Stimulated activated CD4-positive, alpha-beta T cell treated with anti-CD3 and anti-CD28 coated beads, Interleukin-4, amount 100 ng/mL, for 24 hours (primary cell): ENCODE results near the gene SAA4.
"Not testable (repeated sequence)": the region's sequence is repeated elsewhere in the genome, so short reads cannot be mapped to it uniquely, and the experiment has no call there.

Experiments used
- DNase-seq: peaks from one replicate; pipeline ENCODE4 v3.0.0-alpha.2; 2020

The SAA4 gene, protein sequence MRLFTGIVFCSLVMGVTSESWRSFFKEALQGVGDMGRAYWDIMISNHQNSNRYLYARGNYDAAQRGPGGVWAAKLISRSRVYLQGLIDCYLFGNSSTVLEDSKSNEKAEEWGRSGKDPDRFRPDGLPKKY

DNA sequence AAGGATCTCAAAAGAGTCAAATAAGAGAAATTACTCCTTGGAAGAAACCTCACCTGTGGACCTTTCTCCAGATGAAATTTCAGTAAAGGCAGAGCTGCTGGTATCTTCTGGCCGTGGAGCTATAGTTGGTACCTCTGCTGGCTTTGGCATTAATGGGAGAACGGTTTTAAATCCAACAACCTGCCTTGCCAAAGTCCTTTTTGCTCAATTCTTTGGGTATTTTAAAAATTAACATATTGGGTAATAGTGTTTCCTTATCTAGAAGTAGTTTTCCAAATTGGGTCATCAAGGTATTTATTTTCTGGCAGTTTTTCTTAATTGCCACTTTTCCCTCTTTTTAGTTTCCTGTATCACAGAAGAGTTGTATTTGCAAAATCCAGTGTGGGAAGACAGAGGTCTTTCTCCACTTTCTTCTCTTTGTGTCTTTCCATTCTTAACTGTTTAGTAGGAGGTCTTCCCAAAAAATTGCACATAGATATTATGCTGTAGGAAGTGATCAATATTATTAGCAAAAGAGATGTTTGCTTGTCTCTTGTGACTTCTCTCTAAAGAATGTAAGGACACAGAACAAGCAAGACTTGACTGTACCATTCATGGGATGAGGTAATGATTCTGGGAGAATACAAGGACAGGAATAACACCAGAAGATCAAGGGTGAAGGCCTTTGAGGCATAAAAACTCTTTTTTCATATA lies at the start of gene SAA4:
Gene SAA4, minus strand, starts transcription at position 139 of the 693 bp plus-strand sequence. CDS start 876 bp downstream, outside the sequence.
- no peak for DNase-seq

DNA sequence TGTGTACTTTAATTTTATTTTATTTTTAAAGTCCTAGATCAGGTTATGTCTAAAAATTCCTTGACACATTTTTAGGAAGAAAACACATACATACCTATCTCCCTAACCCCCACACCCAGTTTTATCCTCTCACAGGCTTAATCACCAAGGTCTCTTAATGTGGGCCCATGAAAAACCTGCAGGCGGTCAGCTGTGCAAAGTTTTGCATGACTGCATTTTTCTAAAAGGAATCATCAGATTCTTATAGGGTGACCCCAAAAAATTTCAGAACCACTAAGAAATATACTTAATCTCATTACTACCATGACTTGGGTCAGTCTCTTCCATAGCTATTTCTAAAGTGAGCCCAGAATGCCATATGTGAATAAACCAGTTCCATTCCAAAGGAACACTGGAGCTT lies 49.2 kb upstream of the SAA4 start:
- DNase-seq, result no peak

DNA sequence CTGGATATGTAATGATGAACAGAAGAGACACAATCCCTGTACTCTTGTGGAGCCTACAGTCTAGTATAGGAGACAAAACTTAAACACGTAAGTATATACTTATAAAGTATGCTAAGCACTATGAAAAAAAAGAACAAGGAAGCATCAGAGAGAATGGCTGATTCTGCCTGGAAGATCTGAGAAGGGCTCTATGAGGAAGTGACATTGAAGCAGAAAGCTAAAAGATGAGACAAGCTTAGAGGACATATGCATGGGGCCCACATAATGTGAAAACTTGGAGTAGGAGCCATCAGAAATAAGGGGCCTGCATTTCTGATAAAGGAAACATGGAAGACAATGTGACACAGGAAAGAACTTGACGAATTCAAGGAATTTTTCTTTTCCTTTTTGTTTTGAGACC lies 46.0 kb upstream of the SAA4 start:
- DNase-seq, result no peak

DNA sequence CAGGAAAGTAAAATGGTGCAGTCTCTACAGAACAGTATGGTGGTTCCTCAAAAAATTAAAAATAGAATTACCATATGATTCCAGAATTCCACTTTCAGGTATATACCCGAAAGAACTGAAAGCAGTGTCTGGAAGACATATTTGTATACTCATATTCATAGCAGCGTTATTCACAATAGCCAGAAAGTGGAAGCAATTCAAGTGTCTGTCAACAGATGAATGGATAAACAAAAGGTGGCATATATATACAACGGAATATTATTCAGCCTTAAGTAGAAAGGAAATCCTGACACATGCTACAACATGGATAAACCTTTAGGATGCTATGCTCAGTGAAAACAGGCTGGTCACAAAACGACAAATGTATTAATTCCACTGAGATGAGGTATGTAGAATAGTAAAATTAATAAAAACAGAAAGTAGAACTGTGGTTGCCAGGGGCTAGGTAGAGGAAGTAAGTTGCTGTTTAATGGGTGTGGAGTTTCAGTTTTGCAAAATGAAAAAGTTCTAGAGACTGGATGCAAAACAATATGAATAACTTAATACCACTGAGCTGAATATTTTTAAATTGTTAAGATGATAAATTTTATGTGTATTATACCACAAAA lies 43.9 kb upstream of the SAA4 start:
- no peak for DNase-seq

DNA sequence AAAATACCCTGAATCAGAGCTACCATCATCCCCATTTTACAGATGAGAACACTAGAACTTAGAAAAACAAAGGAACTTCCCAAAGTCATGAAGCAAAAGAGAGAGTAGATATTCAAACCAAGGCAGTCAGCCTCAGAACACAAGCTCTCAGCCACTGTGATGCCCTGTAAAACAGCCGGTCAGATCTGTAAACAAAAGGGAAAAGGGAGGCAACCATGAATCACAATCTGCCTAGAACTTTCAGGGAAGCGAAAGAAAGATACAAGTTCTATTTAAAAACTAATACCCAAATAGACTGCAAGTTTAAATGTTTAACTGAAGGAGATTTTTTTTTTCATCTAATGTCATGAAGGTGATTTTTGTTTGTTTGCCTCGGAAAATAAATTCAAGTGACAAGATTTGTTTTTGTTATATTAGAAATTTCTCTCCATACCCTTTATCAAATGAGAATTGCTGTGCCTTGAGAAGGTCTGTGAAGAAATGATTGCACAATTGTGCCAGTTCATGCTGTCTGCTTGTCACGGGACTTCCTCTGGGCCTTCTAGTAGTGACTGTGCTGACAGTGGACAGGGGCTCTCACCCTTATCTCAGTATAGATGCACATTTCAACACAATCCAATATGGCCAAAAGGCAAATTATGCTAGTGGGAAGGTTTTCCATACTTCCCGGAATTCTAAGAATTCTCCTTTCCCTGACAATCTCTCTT lies 41.1 kb upstream of the SAA4 start:
- no peak for DNase-seq

DNA sequence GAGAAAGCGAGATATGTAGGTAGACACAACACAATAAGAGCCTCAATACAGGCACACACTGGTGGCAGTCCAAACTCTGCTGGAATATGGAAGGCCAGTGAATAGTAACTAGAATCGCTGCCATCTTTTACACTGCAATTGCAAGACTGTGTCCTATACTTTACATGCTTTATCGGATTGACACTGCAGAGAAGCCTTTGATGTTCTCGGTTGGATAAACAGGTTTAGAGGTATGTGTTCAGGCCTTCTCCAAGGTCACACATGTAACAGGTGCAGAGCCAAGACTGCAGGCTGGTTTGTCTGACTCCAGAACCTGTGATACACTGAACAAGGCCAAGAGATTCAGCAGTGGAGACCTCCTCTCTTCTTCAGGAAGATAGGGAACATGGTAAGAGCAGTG lies 34.6 kb upstream of the SAA4 start:
- DNase-seq, result no peak

GRCh38 chr11:18270102-18270501 lies 33.5 kb upstream of the SAA4 start:
- no peak for DNase-seq

DNA sequence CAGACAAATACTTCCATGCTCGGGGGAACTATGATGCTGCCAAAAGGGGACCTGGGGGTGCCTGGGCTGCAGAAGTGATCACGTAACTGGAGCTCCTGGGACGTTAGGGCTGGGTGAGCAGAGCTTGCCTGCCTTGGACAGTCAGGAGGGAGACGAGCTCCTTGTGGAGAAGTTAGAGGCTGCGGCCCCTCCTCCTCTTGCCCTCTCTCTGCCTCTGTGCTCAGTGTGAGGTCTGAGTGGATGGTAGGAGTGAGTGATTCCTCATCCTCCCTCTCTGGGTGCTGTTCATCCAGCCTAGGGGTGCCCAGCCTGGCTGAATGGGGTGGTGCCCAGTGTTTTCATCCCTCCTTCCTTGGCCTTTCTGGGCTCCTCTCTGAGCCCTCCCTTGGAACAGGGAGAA lies 32.6 kb upstream of the SAA4 start:
- not testable (repeated sequence) for DNase-seq

DNA sequence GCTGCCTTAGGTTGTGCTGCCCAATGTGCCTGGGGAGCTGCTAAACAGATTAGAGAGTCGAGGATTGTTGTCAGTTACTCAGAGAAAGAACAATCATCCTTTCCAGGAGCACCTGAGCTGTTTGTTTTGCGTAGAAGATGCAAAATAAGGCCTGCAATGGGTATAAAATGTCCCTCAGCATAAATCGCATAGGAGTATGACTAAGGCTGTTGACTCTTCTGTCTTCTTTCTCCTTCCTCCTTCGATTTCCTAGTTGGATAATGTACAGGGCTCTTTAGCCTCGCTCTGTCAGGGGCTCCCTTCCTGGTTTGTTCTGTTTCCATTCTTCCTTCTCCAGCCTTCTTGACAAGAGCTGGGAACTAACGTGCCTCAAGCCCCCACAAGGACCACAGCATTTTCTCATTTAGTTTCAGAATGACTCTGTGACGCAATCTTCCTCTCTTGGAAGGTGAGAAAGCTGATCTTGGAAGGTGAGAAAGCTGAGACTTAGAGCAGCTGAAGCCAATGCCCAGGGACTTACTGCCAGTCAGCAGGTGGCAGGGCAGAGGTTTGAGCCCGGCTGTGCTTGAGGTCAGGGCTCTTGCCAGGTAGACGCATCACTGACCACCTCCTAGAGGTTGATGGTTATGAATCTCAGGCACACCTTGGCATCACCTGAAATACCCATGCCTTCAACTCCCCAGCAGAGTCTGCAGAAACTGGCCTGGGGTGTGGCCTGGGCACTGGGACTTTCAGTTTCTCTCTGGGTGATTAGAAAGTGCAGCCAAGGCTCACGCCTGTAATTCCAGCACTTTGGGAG lies 30.9 kb upstream of the SAA4 start:
- DNase-seq, result not testable (repeated sequence)

DNA sequence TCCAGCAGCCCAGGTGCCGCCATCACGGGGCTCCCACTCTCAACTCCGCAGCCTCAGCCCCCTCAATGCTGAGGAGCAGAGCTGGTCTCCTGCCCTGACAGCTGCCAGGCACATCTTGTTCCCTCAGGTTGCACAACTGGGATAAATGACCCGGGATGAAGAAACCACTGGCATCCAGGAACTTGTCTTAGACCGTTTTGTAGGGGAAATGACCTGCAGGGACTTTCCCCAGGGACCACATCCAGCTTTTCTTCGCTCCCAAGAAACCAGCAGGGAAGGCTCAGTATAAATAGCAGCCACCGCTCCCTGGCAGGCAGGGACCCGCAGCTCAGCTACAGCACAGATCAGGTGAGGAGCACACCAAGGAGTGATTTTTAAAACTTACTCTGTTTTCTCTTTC lies 29.3 kb upstream of the SAA4 start, which contains the start of gene SAA1:
Gene SAA1, plus strand, starts transcription at position 316 of the 400 bp plus-strand sequence. CDS start 624 bp downstream, outside the sequence.
- no peak for DNase-seq

- no peak for DNase-seq
Measured at GRCh38 chr11:18264677-18265555, 28.3 kb upstream of the SAA4 start.

DNA sequence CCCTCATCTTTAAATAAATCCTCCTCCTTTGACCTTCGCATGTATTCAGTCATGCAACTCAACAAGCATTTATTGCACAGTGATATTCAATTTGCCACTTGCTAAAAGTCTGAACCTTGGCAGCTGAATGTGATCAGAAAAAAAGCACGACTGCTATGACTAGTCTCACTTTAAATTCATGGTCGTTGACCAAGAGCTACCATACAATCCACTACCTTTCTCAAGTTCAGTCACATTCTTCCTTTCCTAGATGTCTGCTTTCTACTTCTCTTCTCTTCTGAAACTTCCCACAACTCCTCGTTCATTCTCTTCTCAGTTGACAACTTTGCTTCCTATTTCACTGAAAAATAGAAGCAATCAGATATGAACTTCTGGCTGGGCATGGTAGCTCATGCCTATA lies 27.4 kb upstream of the SAA4 start:
- DNase-seq, result no peak

- not testable (repeated sequence) for DNase-seq
Measured at GRCh38 chr11:18262681-18263350, 26.2 kb upstream of the SAA4 start.

DNA sequence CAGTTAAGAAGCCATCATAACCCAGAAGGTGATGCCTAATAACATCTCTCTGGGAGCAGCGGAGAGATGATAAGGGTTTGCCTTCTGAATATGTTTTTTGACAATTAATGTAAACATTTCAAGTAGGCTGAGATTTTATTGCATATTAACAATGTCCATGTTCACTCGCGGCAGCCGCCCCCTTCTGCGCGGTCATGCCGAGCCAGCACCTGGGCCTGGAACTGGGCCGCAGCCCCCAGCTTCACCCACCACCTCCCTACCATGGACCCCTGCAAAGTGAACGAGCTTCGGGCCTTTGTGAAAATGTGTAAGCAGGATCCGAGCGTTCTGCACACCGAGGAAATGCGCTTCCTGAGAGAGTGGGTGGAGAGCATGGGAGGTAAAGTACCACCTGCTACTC lies 25.1 kb upstream of the SAA4 start:
- DNase-seq, result no peak

GRCh38 chr11:18259259-18259658 lies 22.7 kb upstream of the SAA4 start:
- no peak for DNase-seq

DNA sequence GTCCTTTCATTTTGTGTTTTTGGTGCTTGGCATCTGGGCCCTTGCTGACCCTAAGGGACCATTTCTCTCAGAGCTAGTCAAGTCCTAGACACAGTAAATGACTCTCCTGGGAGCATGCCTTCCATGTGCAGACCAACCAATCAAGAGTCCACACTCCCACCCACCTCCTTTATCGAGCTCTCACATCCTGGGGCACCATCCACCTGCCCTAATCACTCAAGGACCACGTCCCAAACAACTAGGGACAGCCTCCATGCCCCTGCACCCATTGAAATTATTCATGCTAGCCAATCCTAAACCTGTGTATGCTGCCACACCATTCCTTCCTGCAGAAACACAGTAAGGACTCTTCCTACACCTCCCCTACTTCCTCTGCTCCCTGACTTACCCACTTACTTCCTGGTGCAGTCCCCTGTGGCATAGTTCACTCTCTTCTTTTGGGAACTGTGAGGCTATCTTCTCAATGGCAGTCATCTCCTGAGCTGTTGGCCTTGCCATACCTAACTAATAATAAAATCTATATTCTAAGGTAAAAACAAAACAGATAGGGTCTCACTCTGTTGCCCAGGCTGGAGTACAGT lies 18.3 kb upstream of the SAA4 start:
- no peak for DNase-seq

GRCh38 chr11:18253778-18254338 lies 17.3 kb upstream of the SAA4 start:
- no peak for DNase-seq

DNA sequence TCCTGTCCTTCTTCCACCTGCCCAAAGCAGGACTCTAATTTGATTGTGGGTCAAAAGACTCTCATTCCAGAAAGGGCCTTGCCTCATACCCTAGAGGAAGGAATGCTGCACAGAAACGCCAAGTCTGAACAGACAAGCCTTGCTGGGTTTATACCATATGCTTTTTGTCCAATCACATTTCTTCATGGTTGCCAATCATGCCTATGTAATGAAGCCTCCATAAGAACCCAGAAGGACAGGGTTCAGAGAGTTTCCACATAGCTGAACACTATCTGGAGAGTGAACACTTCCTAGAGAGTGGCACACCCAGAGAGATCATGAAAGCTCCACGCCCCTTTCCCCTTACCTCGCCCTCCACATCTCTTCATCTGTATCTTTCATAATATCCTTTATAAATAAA lies 16.6 kb upstream of the SAA4 start:
- DNase-seq, result no peak

GRCh38 chr11:18248561-18248960 lies 12.0 kb upstream of the SAA4 start, which contains the start of gene SAA2:
Gene SAA2, minus strand, starts transcription at chr11:18248668. Its CDS starts 657 bp downstream, at chr11:18248011.
- DNase-seq, result no peak

- not testable (repeated sequence) for DNase-seq
Measured at GRCh38 chr11:18247191-18247581, 10.6 kb upstream of the SAA4 start.
